ENCODE data around the gene SULT1A1.
A peak's percentile ranks its signal among the peaks of the same experiment; 100 is the strongest.
"Not testable (repeated sequence)": the region's sequence is repeated elsewhere in the genome, so short reads cannot be mapped to it uniquely, and the experiment has no call there.

Gene SULT1A1

GRCh38 chr16:28609631-28610594, at the start of gene SULT1A1:
Gene SULT1A1 (minus strand): TSS chr16:28610044. CDS start chr16:28608855, 1,189 bp downstream.
- no peak within 1 kb of the TSS for H3K4me3 Mint-ChIP-seq

GRCh38 chr16:28639959-28640358, 30.1 kb upstream of the SULT1A1 start:
- not testable (repeated sequence) for H3K9me3 Mint-ChIP-seq; DNase-seq; H3K4me3 Mint-ChIP-seq; H3K36me3 Mint-ChIP-seq (ENCODE audit: low read depth); H3K27ac Mint-ChIP-seq; H3K4me1 Mint-ChIP-seq (ENCODE audit: low read depth); H3K27me3 Mint-ChIP-seq

More at GRCh38 chr16:28609631-28610594, at the start of gene SULT1A1:
- no peaks in the 10 kb centered on the region for H3K9me3 Mint-ChIP-seq
- H3K27me3 Mint-ChIP-seq, result no peaks in the 10 kb centered on the region
- H3K36me3 Mint-ChIP-seq (ENCODE audit: low read depth), result peaks cover 20% of the 10 kb centered on the region
- H3K4me1 Mint-ChIP-seq (ENCODE audit: low read depth), result peaks cover 17% of the 10 kb centered on the region
- no peak for DNase-seq
- peak within 1 kb of the TSS; percentile 62 for H3K27ac Mint-ChIP-seq

GRCh38 chr16:28638359-28638758, 28.5 kb upstream of the SULT1A1 start:
- not testable (repeated sequence) for H3K27ac Mint-ChIP-seq; H3K27me3 Mint-ChIP-seq; H3K36me3 Mint-ChIP-seq (ENCODE audit: low read depth); H3K9me3 Mint-ChIP-seq; H3K4me1 Mint-ChIP-seq (ENCODE audit: low read depth); DNase-seq; H3K4me3 Mint-ChIP-seq

GRCh38 chr16:28637765-28638164, 27.9 kb upstream of the SULT1A1 start, which contains the start of gene NPIPB8:
Gene NPIPB8 (plus strand): TSS chr16:28638065. CDS start chr16:28638361, 296 bp downstream.
- not testable (repeated sequence) for DNase-seq; H3K27ac Mint-ChIP-seq; H3K36me3 Mint-ChIP-seq (ENCODE audit: low read depth); H3K27me3 Mint-ChIP-seq; H3K9me3 Mint-ChIP-seq; H3K4me3 Mint-ChIP-seq; H3K4me1 Mint-ChIP-seq (ENCODE audit: low read depth)

- not testable (repeated sequence) for H3K4me3 Mint-ChIP-seq; H3K9me3 Mint-ChIP-seq; H3K4me1 Mint-ChIP-seq (ENCODE audit: low read depth); H3K27me3 Mint-ChIP-seq; H3K36me3 Mint-ChIP-seq (ENCODE audit: low read depth); DNase-seq; H3K27ac Mint-ChIP-seq
Observed at GRCh38 chr16:28636093-28636823, 26.4 kb upstream of the SULT1A1 start.

GRCh38 chr16:28630905-28631304, 21.1 kb upstream of the SULT1A1 start:
- not testable (repeated sequence) for H3K27me3 Mint-ChIP-seq; H3K4me3 Mint-ChIP-seq; H3K36me3 Mint-ChIP-seq (ENCODE audit: low read depth); H3K9me3 Mint-ChIP-seq; H3K4me1 Mint-ChIP-seq (ENCODE audit: low read depth); DNase-seq; H3K27ac Mint-ChIP-seq

GRCh38 chr16:28623172-28623711, 13.4 kb upstream of the SULT1A1 start:
- Mint-ChIP-seq H3K9me3 (no peaks in the 10 kb centered on the region), H3K36me3 (ENCODE audit: low read depth) (peaks cover 41% of the 10 kb centered on the region), H3K27me3 (no peaks in the 10 kb centered on the region), H3K4me3 (peak overlapping the region; percentile 90), H3K27ac (peak overlapping the region; percentile 86), H3K4me1 (ENCODE audit: low read depth) (peaks cover 20% of the 10 kb centered on the region)
- peak; percentile 84 for DNase-seq

- Mint-ChIP-seq H3K4me1 (ENCODE audit: low read depth) (peaks cover 20% of the 10 kb centered on the region), H3K4me3 (peak overlapping the region; percentile 90), H3K36me3 (ENCODE audit: low read depth) (peaks cover 45% of the 10 kb centered on the region), H3K27ac (peak overlapping the region; percentile 86)
- H3K27me3 Mint-ChIP-seq, DNase-seq, H3K9me3 Mint-ChIP-seq: not testable (repeated sequence)
Observed at GRCh38 chr16:28622532-28623171, 12.8 kb upstream of the SULT1A1 start.

- H3K9me3 Mint-ChIP-seq, result no peaks in the 10 kb centered on the region
- peak overlapping the region; percentile 66 for H3K27ac Mint-ChIP-seq
- H3K4me1 Mint-ChIP-seq (ENCODE audit: low read depth), result peaks cover 23% of the 10 kb centered on the region
- DNase-seq, result no peak
- H3K36me3 Mint-ChIP-seq (ENCODE audit: low read depth), result peaks cover 51% of the 10 kb centered on the region
- no peaks in the 10 kb centered on the region for H3K27me3 Mint-ChIP-seq
- peak overlapping the region; percentile 90 for H3K4me3 Mint-ChIP-seq
Observed at GRCh38 chr16:28621481-28622155, 11.8 kb upstream of the SULT1A1 start.

- Mint-ChIP-seq H3K4me1 (ENCODE audit: low read depth) (peaks cover 27% of the 10 kb centered on the region), H3K36me3 (ENCODE audit: low read depth) (peaks cover 53% of the 10 kb centered on the region)
- DNase-seq, H3K4me3 Mint-ChIP-seq, H3K27me3 Mint-ChIP-seq, H3K9me3 Mint-ChIP-seq, H3K27ac Mint-ChIP-seq: not testable (repeated sequence)
Observed at GRCh38 chr16:28620316-28620715, 10.5 kb upstream of the SULT1A1 start.

GRCh38 chr16:28617874-28618273, 8.0 kb upstream of the SULT1A1 start:
- DNase-seq, result no peak
- H3K27ac Mint-ChIP-seq, result no peak overlapping the region
- H3K36me3 Mint-ChIP-seq (ENCODE audit: low read depth), result peaks cover 51% of the 10 kb centered on the region
- no peaks in the 10 kb centered on the region for H3K9me3 Mint-ChIP-seq
- peaks cover 20% of the 10 kb centered on the region for H3K4me1 Mint-ChIP-seq (ENCODE audit: low read depth)
- no peak overlapping the region for H3K4me3 Mint-ChIP-seq
- no peaks in the 10 kb centered on the region for H3K27me3 Mint-ChIP-seq

- no peak for DNase-seq
- no peak overlapping the region for H3K4me3 Mint-ChIP-seq
- no peaks in the 10 kb centered on the region for H3K27me3 Mint-ChIP-seq
- peaks cover 43% of the 10 kb centered on the region for H3K36me3 Mint-ChIP-seq (ENCODE audit: low read depth)
- H3K9me3 Mint-ChIP-seq, result no peaks in the 10 kb centered on the region
- peaks cover 9% of the 10 kb centered on the region for H3K4me1 Mint-ChIP-seq (ENCODE audit: low read depth)
- peak overlapping the region; percentile 12 for H3K27ac Mint-ChIP-seq
Observed at GRCh38 chr16:28616636-28617035, 6.8 kb upstream of the SULT1A1 start.

GRCh38 chr16:28616224-28616577, 6.4 kb upstream of the SULT1A1 start:
- not testable (repeated sequence) for DNase-seq; H3K27me3 Mint-ChIP-seq; H3K4me3 Mint-ChIP-seq; H3K4me1 Mint-ChIP-seq (ENCODE audit: low read depth); H3K27ac Mint-ChIP-seq; H3K9me3 Mint-ChIP-seq
- H3K36me3 Mint-ChIP-seq (ENCODE audit: low read depth), result peaks cover 39% of the 10 kb centered on the region
